CD4-positive, alpha-beta T cell treated with Interleukin-15 for 1 hour (primary cell): ENCODE measurements around the gene SLC39A11.

ENCODE experiments used
- DNase-seq: peaks from one replicate; pipeline ENCODE4 v3.0.0-alpha.2; 2020

The SLC39A11 gene

GRCh38 chr17:72605543-72605942 is 486.9 kb downstream of the SLC39A11 start:
- no peak for DNase-seq

- DNase-seq: no peak
These were observed 488.0 kb downstream of the SLC39A11 start for GRCh38 chr17:72604518-72604917.

- DNase-seq: no peak
These were observed 488.9 kb downstream of the SLC39A11 start for GRCh38 chr17:72603420-72604242.

- DNase-seq: no peak
These were observed 489.7 kb downstream of the SLC39A11 start for GRCh38 chr17:72602517-72603419.

GRCh38 chr17:72600934-72601333 is 491.6 kb downstream of the SLC39A11 start:
- DNase-seq: no peak

- no peak for DNase-seq
These were observed 492.6 kb downstream of the SLC39A11 start for GRCh38 chr17:72599891-72600290.

GRCh38 chr17:72598695-72599094 is 493.8 kb downstream of the SLC39A11 start:
- DNase-seq: no peak

GRCh38 chr17:72597354-72598087 is 495.0 kb downstream of the SLC39A11 start:
- no peak for DNase-seq
